H4 (cell line): ENCODE measurements around the gene CS. TPM values are rescaled to one million over a fixed set of nuclear protein-coding genes. Genes with fewer than 3 reads are reported as not detected.

Experiments used
- total RNA-seq: library from RNA; depleted of rRNA; stranded (reverse); fragments of >200 nt; shearing (Covaris generic); gene quantifications from 2 replicates; pipeline ENCODE4 v1.2.3, GENCODE V29; 2014; rRNA removed

Gene CS
- total RNA-seq, 1 experiment from 2014 or later: 155 TPM

Other genes starting within 250 kb of the CS start
- 0.31 and 0.45 TPM in 2 replicates for gene ERBB3, start 220.2 kb downstream of the CS start, total RNA-seq
- gene PA2G4, start 195.8 kb downstream of the CS start, total RNA-seq: 203 and 227 TPM in 2 replicates
- gene RPL41, start 183.7 kb downstream of the CS start, total RNA-seq: 3,847 and 4,326 TPM in 2 replicates
- gene ZC3H10, start 182.1 kb downstream of the CS start, total RNA-seq: 1.9 and 2.4 TPM in 2 replicates
- gene ESYT1, start 172.1 kb downstream of the CS start, total RNA-seq: 62.9 and 80.8 TPM in 2 replicates
- 88.0 and 129 TPM in 2 replicates for gene MYL6B, start 147.7 kb downstream of the CS start, total RNA-seq
- 2,426 and 2,616 TPM in 2 replicates for gene MYL6, start 142.0 kb downstream of the CS start, total RNA-seq
- 19.6 and 22.9 TPM in 2 replicates for gene SMARCC2, start 110.8 kb downstream of the CS start, total RNA-seq
- 55.1 and 62.8 TPM in 2 replicates for gene RNF41, start 78.4 kb downstream of the CS start, total RNA-seq
- gene NABP2, start 76.0 kb downstream of the CS start, total RNA-seq: 65.8 and 87.5 TPM in 2 replicates
- gene SLC39A5, start 70.3 kb downstream of the CS start, total RNA-seq: not detected in 2 replicates
- 13.4 and 15.4 TPM in 2 replicates for gene ANKRD52, start 41.9 kb downstream of the CS start, total RNA-seq
- 4.5 and 8.1 TPM in 2 replicates for gene COQ10A, start 33.4 kb downstream of the CS start, total RNA-seq
- 142 and 167 TPM in 2 replicates for gene CNPY2, start 15.7 kb upstream of the CS start, total RNA-seq
- gene PAN2, start 33.7 kb upstream of the CS start, total RNA-seq: 11.8 and 16.4 TPM in 2 replicates
- gene IL23A, start 38.6 kb upstream of the CS start, total RNA-seq: 0.23 TPM in 1 of 2 replicates, not detected in the other
- 125 and 159 TPM in 2 replicates for gene STAT2, start 59.8 kb upstream of the CS start, total RNA-seq
- gene APOF, start 62.5 kb upstream of the CS start, total RNA-seq: not detected in 2 replicates
- gene TIMELESS, start 149.1 kb upstream of the CS start, total RNA-seq: 9.8 and 12.7 TPM in 2 replicates
- 0.17 TPM in 1 of 2 replicates, not detected in the other for gene MIP, start 154.3 kb upstream of the CS start, total RNA-seq
- gene SPRYD4, start 168.2 kb upstream of the CS start, total RNA-seq: 1.6 and 1.8 TPM in 2 replicates
- not detected in 2 replicates for gene GLS2, start 187.8 kb upstream of the CS start, total RNA-seq
- 6.8 and 11.6 TPM in 2 replicates for gene RBMS2, start 221.5 kb upstream of the CS start, total RNA-seq